ENCODE results near the gene ABCA4.

ABCA4 gene

DNA sequence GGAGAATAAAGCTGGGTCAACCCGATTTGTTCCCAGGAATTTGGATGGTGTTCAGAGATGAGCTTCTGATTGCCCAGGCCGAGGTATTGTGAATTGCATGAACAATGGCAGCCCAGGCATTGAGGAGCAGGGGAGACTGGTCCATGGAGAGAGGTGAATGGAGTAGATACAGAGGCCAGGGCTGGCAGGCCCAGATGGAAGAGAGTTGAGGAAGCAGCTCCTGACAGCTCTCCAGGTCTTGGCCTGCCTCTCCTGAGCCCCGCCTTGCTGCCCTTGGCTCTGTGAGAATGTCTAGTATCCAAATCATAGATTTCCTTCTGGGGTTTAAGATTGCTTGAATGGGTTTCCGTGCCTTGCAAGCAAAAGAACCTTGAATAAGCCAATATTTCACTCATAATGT lies 11.5 kb downstream of the ABCA4 start:
- Mint-ChIP-seq H3K27ac (ENCODE audit: low read depth) (no peak overlapping the region), H3K9me3 (no peaks in the 10 kb centered on the region), H3K27me3 (peaks cover 39% of the 10 kb centered on the region), H3K4me1 (peaks cover 7% of the 10 kb centered on the region), H3K36me3 (ENCODE audit: insufficient read depth) (no peaks in the 10 kb centered on the region), H3K4me3 (no peak overlapping the region)
- DNase-seq (ENCODE audit: low spot score in 2 of 2) (no peak), ATAC-seq (replicated peaks; ENCODE audit: extremely low read depth, poor library complexity, severe bottlenecking) (no peak)

GRCh38 chr1:94107141-94107540 lies 13.8 kb downstream of the ABCA4 start:
- Mint-ChIP-seq H3K4me1 (peaks cover 7% of the 10 kb centered on the region), H3K4me3 (no peak overlapping the region), H3K9me3 (no peaks in the 10 kb centered on the region), H3K36me3 (ENCODE audit: insufficient read depth) (no peaks in the 10 kb centered on the region), H3K27me3 (peaks cover 49% of the 10 kb centered on the region), H3K27ac (ENCODE audit: low read depth) (no peak overlapping the region)
- ATAC-seq (replicated peaks; ENCODE audit: extremely low read depth, poor library complexity, severe bottlenecking) (no peak), DNase-seq (ENCODE audit: low spot score in 2 of 2) (no peak)

GRCh38 chr1:94106716-94107115 lies 14.2 kb downstream of the ABCA4 start:
- H3K4me3 Mint-ChIP-seq: no peak overlapping the region
- ATAC-seq (replicated peaks; ENCODE audit: extremely low read depth, poor library complexity, severe bottlenecking) (no peak), DNase-seq (ENCODE audit: low spot score in 2 of 2) (no peak)
- H3K27ac Mint-ChIP-seq (ENCODE audit: low read depth): no peak overlapping the region
- H3K27me3 Mint-ChIP-seq: peaks cover 54% of the 10 kb centered on the region
- H3K9me3 Mint-ChIP-seq: no peaks in the 10 kb centered on the region
- no peaks in the 10 kb centered on the region for H3K36me3 Mint-ChIP-seq (ENCODE audit: insufficient read depth)
- peaks cover 7% of the 10 kb centered on the region for H3K4me1 Mint-ChIP-seq

GRCh38 chr1:94105957-94106529 lies 14.9 kb downstream of the ABCA4 start:
- no peak for DNase-seq (ENCODE audit: low spot score in 2 of 2)

DNA sequence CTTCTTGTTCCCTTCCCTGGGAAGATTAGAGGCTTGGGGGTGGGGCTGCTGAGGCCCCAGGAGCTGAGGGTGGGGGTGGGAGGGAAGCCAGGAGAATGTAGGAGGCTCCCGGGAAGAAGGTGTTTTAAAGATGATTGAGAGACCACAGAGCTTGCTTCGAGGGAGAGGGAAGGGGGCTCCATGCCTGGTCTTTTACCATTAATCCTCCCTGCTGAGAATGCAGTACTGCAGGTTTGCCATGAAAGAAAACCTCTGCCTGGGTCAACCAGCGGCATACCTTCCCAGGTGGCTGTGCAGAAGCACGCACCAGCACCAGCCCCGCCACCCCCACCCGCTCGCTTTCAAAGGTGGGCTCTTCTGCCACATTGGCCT lies 15.4 kb downstream of the ABCA4 start:
- peaks cover 7% of the 10 kb centered on the region for H3K4me1 Mint-ChIP-seq
- no peaks in the 10 kb centered on the region for H3K9me3 Mint-ChIP-seq
- peaks cover 58% of the 10 kb centered on the region for H3K27me3 Mint-ChIP-seq
- no peaks in the 10 kb centered on the region for H3K36me3 Mint-ChIP-seq (ENCODE audit: insufficient read depth)
- H3K27ac Mint-ChIP-seq (ENCODE audit: low read depth): no peak overlapping the region
- no peak overlapping the region for H3K4me3 Mint-ChIP-seq
- DNase-seq (ENCODE audit: low spot score in 2 of 2) (no peak), ATAC-seq (replicated peaks; ENCODE audit: extremely low read depth, poor library complexity, severe bottlenecking) (no peak)

More at GRCh38 chr1:94105957-94106529, 14.9 kb downstream of the ABCA4 start:
- Mint-ChIP-seq H3K4me3 (no peak overlapping the region), H3K27me3 (peaks cover 56% of the 10 kb centered on the region), H3K27ac (ENCODE audit: low read depth) (no peak overlapping the region), H3K4me1 (peaks cover 7% of the 10 kb centered on the region), H3K9me3 (no peaks in the 10 kb centered on the region), H3K36me3 (ENCODE audit: insufficient read depth) (no peaks in the 10 kb centered on the region)
- ATAC-seq (replicated peaks; ENCODE audit: extremely low read depth, poor library complexity, severe bottlenecking): no peak

GRCh38 chr1:94104776-94105580 lies 16.0 kb downstream of the ABCA4 start:
- peaks cover 7% of the 10 kb centered on the region for H3K4me1 Mint-ChIP-seq
- ATAC-seq (replicated peaks; ENCODE audit: extremely low read depth, poor library complexity, severe bottlenecking) (no peak), DNase-seq (ENCODE audit: low spot score in 2 of 2) (no peak)
- no peak overlapping the region for H3K27ac Mint-ChIP-seq (ENCODE audit: low read depth)
- no peaks in the 10 kb centered on the region for H3K36me3 Mint-ChIP-seq (ENCODE audit: insufficient read depth)
- H3K27me3 Mint-ChIP-seq: peaks cover 64% of the 10 kb centered on the region
- H3K4me3 Mint-ChIP-seq: no peak overlapping the region
- H3K9me3 Mint-ChIP-seq: no peaks in the 10 kb centered on the region

- H3K27me3 Mint-ChIP-seq: peaks cover 65% of the 10 kb centered on the region
- no peak overlapping the region for H3K4me3 Mint-ChIP-seq
- ATAC-seq (replicated peaks; ENCODE audit: extremely low read depth, poor library complexity, severe bottlenecking) (no peak), DNase-seq (ENCODE audit: low spot score in 2 of 2) (no peak)
- H3K4me1 Mint-ChIP-seq: peaks cover 7% of the 10 kb centered on the region
- H3K27ac Mint-ChIP-seq (ENCODE audit: low read depth): no peak overlapping the region
- no peaks in the 10 kb centered on the region for H3K36me3 Mint-ChIP-seq (ENCODE audit: insufficient read depth)
- H3K9me3 Mint-ChIP-seq: no peaks in the 10 kb centered on the region
Observed at GRCh38 chr1:94104127-94104684, 16.7 kb downstream of the ABCA4 start.

DNA sequence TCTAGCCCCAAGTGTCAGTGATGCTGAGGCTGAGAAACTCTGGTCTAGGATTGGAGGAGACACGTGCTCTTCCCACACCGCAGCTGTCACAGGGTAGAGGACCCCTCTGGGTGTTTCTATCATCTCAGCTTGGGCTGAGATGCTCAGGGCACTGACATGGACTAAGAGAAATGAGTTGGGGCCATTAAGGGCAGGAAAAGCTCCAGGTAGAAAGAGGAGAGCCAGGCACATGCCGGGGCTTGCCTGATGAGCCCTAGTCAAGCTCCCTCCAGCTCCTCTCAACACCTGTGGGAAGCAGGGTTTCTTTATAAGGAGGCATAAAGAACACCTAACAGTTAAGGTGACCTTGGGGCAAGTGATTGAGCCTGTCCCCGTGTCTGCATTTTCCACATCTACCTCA lies 17.3 kb downstream of the ABCA4 start:
- H3K4me3 Mint-ChIP-seq: no peak overlapping the region
- no peaks in the 10 kb centered on the region for H3K36me3 Mint-ChIP-seq (ENCODE audit: insufficient read depth)
- no peak for DNase-seq (ENCODE audit: low spot score in 2 of 2)
- H3K9me3 Mint-ChIP-seq: no peaks in the 10 kb centered on the region
- H3K4me1 Mint-ChIP-seq: peaks cover 7% of the 10 kb centered on the region
- peaks cover 63% of the 10 kb centered on the region for H3K27me3 Mint-ChIP-seq
- no peak for ATAC-seq (replicated peaks; ENCODE audit: extremely low read depth, poor library complexity, severe bottlenecking)
- no peak overlapping the region for H3K27ac Mint-ChIP-seq (ENCODE audit: low read depth)

GRCh38 chr1:94101613-94102525 lies 19.1 kb downstream of the ABCA4 start:
- no peaks in the 10 kb centered on the region for H3K4me1 Mint-ChIP-seq
- no peak overlapping the region for H3K4me3 Mint-ChIP-seq
- ATAC-seq (replicated peaks; ENCODE audit: extremely low read depth, poor library complexity, severe bottlenecking) (peak; percentile 14), DNase-seq (ENCODE audit: low spot score in 2 of 2) (no peak)
- H3K36me3 Mint-ChIP-seq (ENCODE audit: insufficient read depth): no peaks in the 10 kb centered on the region
- H3K27ac Mint-ChIP-seq (ENCODE audit: low read depth): no peak overlapping the region
- H3K9me3 Mint-ChIP-seq: no peaks in the 10 kb centered on the region
- peaks cover 45% of the 10 kb centered on the region for H3K27me3 Mint-ChIP-seq

GRCh38 chr1:94100785-94101612 lies 19.9 kb downstream of the ABCA4 start:
- no peak for ATAC-seq (replicated peaks; ENCODE audit: extremely low read depth, poor library complexity, severe bottlenecking)
- H3K27me3 Mint-ChIP-seq: peaks cover 40% of the 10 kb centered on the region
- no peaks in the 10 kb centered on the region for H3K9me3 Mint-ChIP-seq

GRCh38 chr1:94100129-94100784 lies 20.7 kb downstream of the ABCA4 start:
- Mint-ChIP-seq H3K4me1 (no peaks in the 10 kb centered on the region), H3K4me3 (no peak overlapping the region), H3K9me3 (no peaks in the 10 kb centered on the region), H3K27ac (ENCODE audit: low read depth) (no peak overlapping the region), H3K36me3 (ENCODE audit: insufficient read depth) (no peaks in the 10 kb centered on the region), H3K27me3 (peaks cover 40% of the 10 kb centered on the region)
- no peak for DNase-seq (ENCODE audit: low spot score in 2 of 2)
- no peak for ATAC-seq (replicated peaks; ENCODE audit: extremely low read depth, poor library complexity, severe bottlenecking)

More at GRCh38 chr1:94100785-94101612, 19.9 kb downstream of the ABCA4 start:
- DNase-seq (ENCODE audit: low spot score in 2 of 2): no peak
- H3K4me3 Mint-ChIP-seq: no peak overlapping the region
- no peaks in the 10 kb centered on the region for H3K4me1 Mint-ChIP-seq
- no peak overlapping the region for H3K27ac Mint-ChIP-seq (ENCODE audit: low read depth)
- no peaks in the 10 kb centered on the region for H3K36me3 Mint-ChIP-seq (ENCODE audit: insufficient read depth)
